Natural killer cell (primary cell): ENCODE data around the gene LRP6. TPM values are rescaled to one million over a fixed set of nuclear protein-coding genes. Genes with fewer than 3 reads are reported as not detected.

Source experiments
- ATAC-seq, 3 donors: fragments of 150-1000 bp in 2 of 3; fragments of 200-7000 bp in 1 of 3; cut with Tn5 transposase; 1 replicate in 1 of 3; 2 replicates in 2 of 3; pipeline ENCODE4 v1.10.0; 2021; ENCODE audit warnings: mild to moderate bottlenecking in 2 of 3, moderate library complexity in 2 of 3
- DNase-seq, 2 donors: peaks; one replicate each; pipeline versions ENCODE4 v3.0.0 to v3.0.0-alpha.2; 2013 to 2021; ENCODE audit warnings: mixed read lengths in 1 of 2
- H3K27ac ChIP-seq: one replicate; pipeline ENCODE4 v1.5.1; 2013; ENCODE audit warnings: mild to moderate bottlenecking, low read length
- H3K27me3 ChIP-seq: one replicate; pipeline ENCODE4 v1.6.1; 2013; ENCODE audit warnings: low read length; ENCODE audit not compliant: control insufficient read depth, insufficient read depth
- H3K36me3 ChIP-seq: one replicate; pipeline ENCODE4 v1.6.1; 2013; ENCODE audit warnings: low read length; ENCODE audit not compliant: control insufficient read depth, insufficient read depth
- H3K4me1 ChIP-seq: one replicate; pipeline ENCODE4 v1.6.1; 2013; ENCODE audit warnings: low read length; ENCODE audit not compliant: control insufficient read depth, insufficient read depth
- H3K4me3 ChIP-seq: one replicate; pipeline ENCODE4 v1.5.1; 2013; ENCODE audit warnings: low read length
- H3K9me3 ChIP-seq: one replicate; pipeline ENCODE4 v1.6.1; 2013; ENCODE audit warnings: low read length; ENCODE audit not compliant: control insufficient read depth, insufficient read depth
- H3K27ac Mint-ChIP-seq, 2 donors: one replicate each; pipeline ENCODE4 v1.8.0; 2022; ENCODE audit warnings: mild to moderate bottlenecking in 2 of 2, mixed read lengths in 2 of 2, moderate library complexity in 1 of 2
- H3K27me3 Mint-ChIP-seq, 2 donors: one replicate each; pipeline ENCODE4 v1.8.0; 2022; ENCODE audit warnings: low read depth in 2 of 2, mixed read lengths in 2 of 2
- H3K36me3 Mint-ChIP-seq: one replicate; pipeline ENCODE4 v1.8.0; 2022; ENCODE audit warnings: mixed read lengths
- H3K4me1 Mint-ChIP-seq, 2 donors: one replicate each; pipeline ENCODE4 v1.8.0; 2022; ENCODE audit warnings: mixed read lengths in 2 of 2
- H3K4me3 Mint-ChIP-seq: one replicate; pipeline ENCODE4 v1.8.0; 2022; ENCODE audit warnings: mild to moderate bottlenecking, moderate library complexity, mixed read lengths
- H3K9me3 Mint-ChIP-seq, 2 donors: one replicate each; pipeline ENCODE4 v1.8.0; 2022; ENCODE audit warnings: mixed read lengths in 2 of 2
- CTCF ChIP-seq: fragments of 200-600 bp; IDR thresholded peaks from one replicate; pipeline ENCODE4 v1.8.0; 2022; ENCODE audit warnings: antibody characterized with exemption
- WGBS: methylation state at CpG from one replicate; pipeline ENCODE4 v1.1.7; 2013; ENCODE audit warnings: missing lambda C conversion rate; ENCODE audit not compliant: insufficient coverage; 5-methylcytosine and 5-hydroxymethylcytosine counted together
- intact Hi-C: fragments of 100-400 bp; cut with micrococcal nuclease; formaldehyde crosslinking; loops from one replicate; pipeline ENCODE4 v1.14.2; 2022
- total RNA-seq, 4 donors: library from RNA; stranded (reverse); fragments of 120-200 nt in 1 of 4; gene quantifications; one replicate each; pipeline versions ENCODE4 v1.2.3 to v1.2.4, GENCODE V29; 2013 to 2022

LRP6 gene
- total RNA-seq, 3 donors from 2014 or later (not counting 1 experiment from before 2014, with no cell fraction given) = 0.05 to 0.33 TPM; not detected in 1

DNA sequence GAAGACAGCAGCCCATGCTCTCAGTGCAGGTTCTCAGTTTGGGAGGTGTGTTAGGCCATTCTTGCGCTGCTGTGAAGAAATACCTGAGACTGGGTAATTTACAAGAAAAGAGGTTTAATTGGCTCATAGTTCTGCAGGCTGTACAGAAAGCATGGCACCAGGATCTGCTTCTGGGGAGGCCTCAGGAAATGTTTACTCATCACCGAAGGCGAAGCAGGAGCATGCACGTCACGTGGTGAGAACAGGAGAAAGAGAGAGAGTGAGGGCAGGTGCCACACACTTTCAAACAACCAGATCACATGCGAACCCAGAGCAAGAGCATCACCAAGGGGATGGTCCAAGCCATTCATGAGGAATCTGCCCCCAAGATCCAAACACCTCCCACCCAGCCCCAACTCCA, 9.0 kb upstream of the LRP6 start:
- Mint-ChIP-seq H3K4me1 (no peaks in the 10 kb centered on the region), H3K27me3 (peaks cover 14 to 25% of the 10 kb centered on the region in 2 donors), H3K4me3 (no peak overlapping the region), H3K36me3 (no peaks in the 10 kb centered on the region), H3K9me3 (peaks cover 0 to 4% of the 10 kb centered on the region in 2 donors), H3K27ac (no peak overlapping the region)
- Histone ChIP-seq H3K9me3 (no peaks in the 10 kb centered on the region), H3K4me1 (no peaks in the 10 kb centered on the region), H3K27me3 (no peaks in the 10 kb centered on the region), H3K36me3 (no peaks in the 10 kb centered on the region), H3K4me3 (no peak overlapping the region), H3K27ac (no peak overlapping the region)
- intact Hi-C loops = no loop called here
- 86% methylated on average over 4 of the region's 6 CpGs for WGBS
- no peak for DNase-seq
- no peak for TF ChIP-seq CTCF
- no peak for ATAC-seq

DNA sequence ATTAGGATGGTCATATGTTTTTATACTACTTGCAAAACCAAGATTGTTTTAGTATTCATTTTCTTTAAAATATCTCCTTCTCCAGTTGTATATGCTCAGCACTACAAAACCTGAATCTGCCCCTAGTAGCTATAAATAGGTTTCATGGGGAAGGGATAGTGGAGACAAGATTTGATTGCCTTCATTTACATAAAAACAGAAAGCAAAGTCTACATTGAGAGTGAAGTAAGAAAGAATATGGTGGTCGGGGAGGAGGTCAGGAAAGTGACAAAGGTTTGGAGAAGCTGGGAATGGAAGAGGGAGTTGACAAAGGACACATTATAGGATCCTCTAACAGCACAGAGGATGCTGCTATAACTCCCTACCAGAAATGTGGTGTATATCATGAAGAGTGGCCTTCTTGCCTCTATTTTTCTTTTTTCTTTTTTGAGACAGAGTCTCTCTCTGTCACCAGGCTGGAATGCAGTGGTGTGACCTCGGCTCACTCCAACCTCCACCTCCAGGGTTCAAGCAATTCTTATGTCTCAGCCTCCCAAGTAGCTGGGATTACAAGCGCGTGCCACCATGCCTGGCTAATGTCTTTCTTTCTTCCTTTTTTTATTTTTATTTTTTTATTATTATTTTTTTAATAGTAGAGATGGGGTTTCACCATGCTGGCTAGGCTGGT, 6.6 kb upstream of the LRP6 start:
- Mint-ChIP-seq H3K27ac (no peak overlapping the region), H3K9me3 (peaks cover 0 to 4% of the 10 kb centered on the region in 2 donors), H3K4me3 (no peak overlapping the region), H3K27me3 (peaks cover 22 to 25% of the 10 kb centered on the region in 2 donors), H3K4me1 (no peaks in the 10 kb centered on the region), H3K36me3 (no peaks in the 10 kb centered on the region)
- TF ChIP-seq CTCF = no peak
- Histone ChIP-seq H3K27ac (no peak overlapping the region), H3K4me3 (no peak overlapping the region), H3K27me3 (no peaks in the 10 kb centered on the region), H3K9me3 (no peaks in the 10 kb centered on the region), H3K36me3 (no peaks in the 10 kb centered on the region), H3K4me1 (no peaks in the 10 kb centered on the region)
- DNase-seq = no peak
- intact Hi-C loops = no loop called here
- no peak for ATAC-seq
- 84% methylated on average over 2 of the region's 4 CpGs for WGBS

DNA sequence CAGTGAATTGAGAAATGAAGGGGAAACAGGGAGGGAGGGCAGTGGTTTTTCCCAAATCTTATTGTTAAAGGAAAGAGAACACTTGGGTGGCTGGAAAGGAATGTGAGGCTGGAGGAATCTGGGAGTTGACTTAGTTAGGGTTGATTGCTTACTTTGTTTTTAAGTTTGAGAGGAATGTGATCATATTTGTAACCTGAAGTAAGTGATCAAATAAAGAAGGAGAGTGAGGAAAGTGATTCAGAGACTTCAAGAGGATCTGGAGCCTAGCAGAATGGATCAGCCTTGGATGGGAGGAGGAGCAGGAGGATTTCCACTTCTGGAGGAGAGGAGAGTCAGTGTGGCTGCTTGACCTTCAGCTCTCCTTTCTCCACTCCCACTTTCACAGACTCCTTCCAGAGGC, 6.0 kb upstream of the LRP6 start:
- TF ChIP-seq CTCF = no peak
- Histone ChIP-seq H3K27ac (no peak overlapping the region), H3K4me3 (no peak overlapping the region), H3K27me3 (no peaks in the 10 kb centered on the region), H3K4me1 (no peaks in the 10 kb centered on the region), H3K9me3 (no peaks in the 10 kb centered on the region), H3K36me3 (no peaks in the 10 kb centered on the region)
- H3K4me1 Mint-ChIP-seq = no peaks in the 10 kb centered on the region
- H3K27me3 Mint-ChIP-seq = peaks cover 22 to 29% of the 10 kb centered on the region in 2 donors
- intact Hi-C loops = no loop called here
- H3K9me3 Mint-ChIP-seq = peaks cover 0 to 2% of the 10 kb centered on the region in 2 donors
- no peak for DNase-seq
- no peak overlapping the region for H3K27ac Mint-ChIP-seq
- no peak for ATAC-seq
- no peak overlapping the region for H3K4me3 Mint-ChIP-seq
- no peaks in the 10 kb centered on the region for H3K36me3 Mint-ChIP-seq

DNA sequence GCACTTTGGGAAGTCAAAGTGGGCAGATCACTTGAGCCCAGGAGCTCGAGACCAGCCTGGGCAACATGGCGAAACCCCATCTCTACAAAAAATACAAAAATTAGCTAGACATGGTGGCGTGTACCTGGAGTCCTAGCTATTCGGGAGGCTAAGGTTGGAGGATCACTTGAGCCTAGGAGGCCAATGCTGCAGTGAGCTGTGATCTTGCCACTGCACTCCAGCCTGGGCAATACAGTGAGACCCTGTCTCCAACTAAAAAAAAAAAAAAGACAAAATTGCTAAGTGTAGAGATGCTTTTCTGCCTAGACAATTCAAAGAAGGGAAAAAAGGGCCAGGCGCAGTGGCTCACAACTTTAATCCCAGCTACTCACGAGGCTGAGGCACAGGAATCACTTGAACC, 3.4 kb upstream of the LRP6 start:
- WGBS = 89% methylated on average over 6 of the region's 6 CpGs
- Mint-ChIP-seq H3K27me3 (peaks cover 30 to 35% of the 10 kb centered on the region in 2 donors), H3K4me1 (peaks cover 9 to 20% of the 10 kb centered on the region in 2 donors), H3K27ac (no peak overlapping the region), H3K36me3 (no peaks in the 10 kb centered on the region), H3K4me3 (no peak overlapping the region), H3K9me3 (no peaks in the 10 kb centered on the region)
- Histone ChIP-seq H3K4me3 (no peak overlapping the region), H3K27me3 (peaks cover 22% of the 10 kb centered on the region), H3K4me1 (peaks cover 20% of the 10 kb centered on the region), H3K27ac (no peak overlapping the region), H3K36me3 (no peaks in the 10 kb centered on the region), H3K9me3 (no peaks in the 10 kb centered on the region)
- no peak for TF ChIP-seq CTCF
- intact Hi-C loops = no loop called here
- no peak for ATAC-seq
- no peak for DNase-seq
